Measurements from ENCODE around the gene PPIF. TPM values are rescaled to one million over a fixed set of nuclear protein-coding genes. Genes with fewer than 3 reads are reported as not detected.
"Not testable (repeated sequence)": the region's sequence is repeated elsewhere in the genome, so short reads cannot be mapped to it uniquely, and the experiment has no call there.

The PPIF gene
- total RNA-seq, 1 donor from 2014 or later = 161 TPM

- Mint-ChIP-seq H3K4me3 (peak overlapping the region; percentile 56), H3K36me3 (ENCODE audit: low read depth) (peaks cover 5% of the 10 kb centered on the region), H3K4me1 (peaks cover 57% of the 10 kb centered on the region), H3K27me3 (no peaks in the 10 kb centered on the region), H3K27ac (peak overlapping the region; percentile 95), H3K9me3 (peaks cover 9% of the 10 kb centered on the region)
- intact Hi-C loops (cut with micrococcal nuclease) = loop anchor here (1.0 to 10.0 kb wide), 7 partner anchors 8 to 754 kb away; partner anchors contain the start of genes PPIF and ZMIZ1
- DNase-seq = no peak
These were observed 16.0 kb upstream of the PPIF start for GRCh38 chr10:79331226-79331625.

GRCh38 chr10:79331709-79332108 is 15.6 kb upstream of the PPIF start:
- peak overlapping the region; percentile 95 for H3K27ac Mint-ChIP-seq
- intact Hi-C loops (cut with micrococcal nuclease) = loop anchor here (1.0 to 10.0 kb wide), 7 partner anchors 8 to 754 kb away; partner anchors contain the start of genes PPIF and ZMIZ1
- peaks cover 9% of the 10 kb centered on the region for H3K9me3 Mint-ChIP-seq
- peak; percentile 95 for DNase-seq
- H3K4me3 Mint-ChIP-seq = peak overlapping the region; percentile 56
- H3K27me3 Mint-ChIP-seq = no peaks in the 10 kb centered on the region
- H3K4me1 Mint-ChIP-seq = peaks cover 57% of the 10 kb centered on the region
- peaks cover 5% of the 10 kb centered on the region for H3K36me3 Mint-ChIP-seq (ENCODE audit: low read depth)

DNA sequence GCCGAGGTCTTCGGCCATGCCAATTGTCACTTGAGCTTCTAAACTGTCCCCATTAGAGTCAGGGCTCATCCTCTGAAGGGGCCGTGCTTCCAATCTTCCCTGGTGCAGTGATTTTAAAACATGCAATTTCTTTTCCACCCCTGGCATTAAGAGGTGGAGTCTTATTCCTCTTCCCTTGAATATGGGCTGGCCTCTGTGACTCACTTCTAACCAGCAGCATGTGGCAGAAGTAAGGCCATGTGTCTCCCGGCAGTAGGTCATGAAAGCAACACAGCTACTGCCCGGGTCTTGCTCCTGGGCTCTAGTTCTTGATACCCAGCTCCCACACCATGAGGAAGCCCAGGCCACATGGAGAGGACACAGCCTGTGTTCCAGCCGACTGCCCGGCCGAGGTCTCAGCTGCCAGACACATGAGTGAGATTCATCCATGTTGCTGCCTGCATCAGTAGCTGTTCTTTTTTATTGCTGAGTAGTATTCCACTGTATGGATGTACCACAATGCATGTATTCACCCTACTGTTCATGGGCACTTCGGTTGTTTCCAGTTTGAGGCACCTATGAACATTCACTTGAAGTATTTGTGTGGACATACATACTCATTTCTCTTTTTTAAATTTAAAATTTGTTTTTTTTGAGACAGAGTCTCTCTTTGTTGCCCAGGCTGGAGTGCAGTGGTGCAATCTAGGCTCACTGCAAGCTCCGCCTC is 14.5 kb upstream of the PPIF start:
- H3K27ac Mint-ChIP-seq = peak overlapping the region; percentile 91
- peaks cover 13% of the 10 kb centered on the region for H3K9me3 Mint-ChIP-seq
- peaks cover 56% of the 10 kb centered on the region for H3K4me1 Mint-ChIP-seq
- not testable (repeated sequence) for H3K36me3 Mint-ChIP-seq (ENCODE audit: low read depth); H3K4me3 Mint-ChIP-seq; H3K27me3 Mint-ChIP-seq; DNase-seq
- intact Hi-C loops (cut with micrococcal nuclease) = loop anchor here (5.0 to 10.0 kb wide), 2 partner anchors 268 to 755 kb away; partner anchors contain the start of gene ZMIZ1

DNA sequence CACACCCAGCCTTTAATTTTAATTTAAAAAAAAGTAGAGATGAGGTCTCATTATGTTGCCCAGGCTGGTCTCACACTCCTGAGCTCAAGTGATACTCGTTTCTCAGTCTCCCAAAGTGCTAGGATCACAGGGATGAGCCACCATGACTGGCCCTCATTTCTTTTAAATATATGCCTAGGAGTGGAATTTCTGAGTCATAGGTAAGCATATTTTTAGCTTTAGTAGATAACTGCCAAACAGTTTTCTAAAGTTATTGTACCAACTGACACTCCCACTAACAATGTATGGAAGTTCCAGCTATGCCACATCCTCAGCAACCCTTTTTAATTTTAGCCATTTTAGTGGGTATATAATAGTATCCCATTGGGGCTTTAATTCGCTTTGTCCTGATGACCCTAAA is 13.8 kb upstream of the PPIF start:
- no peaks in the 10 kb centered on the region for H3K27me3 Mint-ChIP-seq
- peaks cover 7% of the 10 kb centered on the region for H3K36me3 Mint-ChIP-seq (ENCODE audit: low read depth)
- DNase-seq = no peak
- intact Hi-C loops (cut with micrococcal nuclease) = loop anchor here (5.0 to 10.0 kb wide), 2 partner anchors 269 to 756 kb away; partner anchors contain the start of gene ZMIZ1
- H3K4me3 Mint-ChIP-seq = no peak overlapping the region
- H3K27ac Mint-ChIP-seq = peak overlapping the region; percentile 91
- H3K9me3 Mint-ChIP-seq = peaks cover 13% of the 10 kb centered on the region
- peaks cover 55% of the 10 kb centered on the region for H3K4me1 Mint-ChIP-seq

GRCh38 chr10:79334573-79334972 is 12.7 kb upstream of the PPIF start:
- peaks cover 48% of the 10 kb centered on the region for H3K4me1 Mint-ChIP-seq
- no peak for DNase-seq
- intact Hi-C loops (cut with micrococcal nuclease) = loop anchor here (5.0 to 10.0 kb wide), 2 partner anchors 270 to 757 kb away; partner anchors contain the start of gene ZMIZ1
- H3K36me3 Mint-ChIP-seq (ENCODE audit: low read depth) = peaks cover 7% of the 10 kb centered on the region
- no peak overlapping the region for H3K4me3 Mint-ChIP-seq
- H3K27me3 Mint-ChIP-seq = no peaks in the 10 kb centered on the region
- H3K9me3 Mint-ChIP-seq = peaks cover 18% of the 10 kb centered on the region
- peak overlapping the region; percentile 91 for H3K27ac Mint-ChIP-seq

DNA sequence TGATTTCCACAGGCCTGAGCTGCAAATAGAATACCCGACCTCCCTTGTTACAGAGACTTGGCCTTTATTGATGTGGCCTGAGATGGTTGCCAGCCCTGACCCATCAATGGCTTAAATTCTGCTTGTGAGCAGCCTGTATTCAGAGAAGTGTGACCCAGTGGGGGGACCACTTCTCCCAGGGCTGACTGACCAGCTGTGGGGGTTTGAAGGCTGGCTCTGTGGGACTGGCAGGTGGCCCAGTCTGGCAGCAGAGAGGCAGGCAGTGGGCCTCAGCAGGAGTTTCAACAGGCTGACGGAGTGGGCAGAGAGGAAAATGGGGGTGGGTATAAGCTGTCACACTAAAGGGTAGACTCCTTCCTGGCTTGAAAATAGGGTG is 12.2 kb upstream of the PPIF start:
- intact Hi-C loops (cut with micrococcal nuclease) = loop anchor here (10.0 kb wide), 1 partner anchor 270 kb away; the partner anchor contains the start of gene ZMIZ1
- peak overlapping the region; percentile 91 for H3K27ac Mint-ChIP-seq
- no peak overlapping the region for H3K4me3 Mint-ChIP-seq
- H3K4me1 Mint-ChIP-seq = peaks cover 44% of the 10 kb centered on the region
- peaks cover 18% of the 10 kb centered on the region for H3K9me3 Mint-ChIP-seq
- peaks cover 7% of the 10 kb centered on the region for H3K36me3 Mint-ChIP-seq (ENCODE audit: low read depth)
- no peak for DNase-seq
- no peaks in the 10 kb centered on the region for H3K27me3 Mint-ChIP-seq

- peaks cover 18% of the 10 kb centered on the region for H3K9me3 Mint-ChIP-seq
- intact Hi-C loops (cut with micrococcal nuclease) = loop anchor here (10.0 kb wide), 1 partner anchor 271 kb away; the partner anchor contains the start of gene ZMIZ1
- H3K36me3 Mint-ChIP-seq (ENCODE audit: low read depth) = peaks cover 7% of the 10 kb centered on the region
- DNase-seq = no peak
- peaks cover 44% of the 10 kb centered on the region for H3K4me1 Mint-ChIP-seq
- H3K4me3 Mint-ChIP-seq = no peak overlapping the region
- no peaks in the 10 kb centered on the region for H3K27me3 Mint-ChIP-seq
- H3K27ac Mint-ChIP-seq = peak overlapping the region; percentile 73
These were observed 11.6 kb upstream of the PPIF start for GRCh38 chr10:79335470-79336235.

DNA sequence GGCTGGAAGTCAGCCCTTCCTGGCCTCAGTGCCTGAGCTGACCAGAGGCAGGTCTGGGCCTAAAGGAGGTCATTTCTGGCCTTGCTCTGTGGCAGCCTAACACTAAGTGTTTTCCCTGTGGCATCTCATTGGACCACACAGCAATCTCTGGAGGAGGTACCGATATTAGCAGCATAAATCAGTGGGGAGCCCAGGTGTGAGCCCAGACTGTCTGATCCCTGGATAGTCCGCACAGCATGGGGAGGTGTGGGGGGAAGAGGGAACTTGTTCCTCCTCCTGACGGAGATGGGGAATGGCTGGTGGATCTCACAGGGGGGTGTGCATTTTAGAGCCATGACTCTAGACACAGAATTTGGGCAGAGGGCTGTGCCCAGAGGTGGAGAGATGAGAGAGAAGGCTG is 11.0 kb upstream of the PPIF start:
- Mint-ChIP-seq H3K27me3 (no peaks in the 10 kb centered on the region), H3K36me3 (ENCODE audit: low read depth) (peaks cover 7% of the 10 kb centered on the region), H3K4me3 (no peak overlapping the region), H3K4me1 (peaks cover 37% of the 10 kb centered on the region), H3K27ac (peak overlapping the region; percentile 69), H3K9me3 (peaks cover 18% of the 10 kb centered on the region)
- intact Hi-C loops (cut with micrococcal nuclease) = loop anchor here (10.0 kb wide), 1 partner anchor 271 kb away; the partner anchor contains the start of gene ZMIZ1
- no peak for DNase-seq

DNA sequence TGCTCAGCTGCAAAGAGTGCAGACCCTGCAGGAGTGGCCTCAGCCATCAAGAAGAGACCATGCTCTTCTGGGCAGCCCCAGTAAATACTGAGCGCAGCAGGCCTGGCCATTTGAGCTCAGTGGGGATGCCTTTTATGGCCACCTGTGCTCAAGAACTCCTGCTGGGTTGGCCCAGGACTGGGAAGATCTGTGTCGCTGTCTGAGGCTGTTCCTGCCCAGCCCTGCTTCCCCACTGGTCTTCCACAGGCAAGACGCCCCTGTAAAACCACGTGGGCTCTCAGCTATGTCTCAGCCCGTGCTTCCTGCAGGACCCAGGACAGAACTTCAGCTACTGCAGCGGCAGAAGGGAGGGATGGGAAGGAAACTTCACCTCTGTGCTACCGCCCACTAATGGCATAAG is 10.5 kb upstream of the PPIF start:
- H3K4me3 Mint-ChIP-seq = no peak overlapping the region
- no peaks in the 10 kb centered on the region for H3K27me3 Mint-ChIP-seq

DNA sequence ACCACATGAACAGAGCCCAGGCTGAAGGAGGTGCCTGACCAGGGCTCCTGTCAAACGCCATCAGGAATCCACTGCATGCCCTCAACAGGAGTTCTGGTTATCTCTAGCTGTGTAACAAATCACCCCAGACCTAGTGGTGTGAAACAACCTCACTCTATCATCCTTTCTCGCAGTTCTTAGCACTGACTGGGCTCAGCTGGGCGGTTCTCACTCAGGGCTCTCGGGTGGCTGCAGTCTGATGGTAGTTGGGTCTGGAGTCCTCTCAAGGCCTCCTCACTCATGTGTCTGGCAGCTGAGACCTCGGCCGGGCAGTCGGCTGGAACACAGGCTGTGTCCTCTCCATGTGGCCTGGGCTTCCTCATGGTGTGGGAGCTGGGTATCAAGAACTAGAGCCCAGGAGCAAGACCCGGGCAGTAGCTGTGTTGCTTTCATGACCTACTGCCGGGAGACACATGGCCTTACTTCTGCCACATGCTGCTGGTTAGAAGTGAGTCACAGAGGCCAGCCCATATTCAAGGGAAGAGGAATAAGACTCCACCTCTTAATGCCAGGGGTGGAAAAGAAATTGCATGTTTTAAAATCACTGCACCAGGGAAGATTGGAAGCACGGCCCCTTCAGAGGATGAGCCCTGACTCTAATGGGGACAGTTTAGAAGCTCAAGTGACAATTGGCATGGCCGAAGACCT is 9.3 kb upstream of the PPIF start:
- H3K27ac Mint-ChIP-seq; H3K27me3 Mint-ChIP-seq; H3K4me3 Mint-ChIP-seq; DNase-seq; H3K36me3 Mint-ChIP-seq (ENCODE audit: low read depth): not testable (repeated sequence)
- intact Hi-C loops (cut with micrococcal nuclease) = loop anchor here (10.0 kb wide), 1 partner anchor 273 kb away; the partner anchor contains the start of gene ZMIZ1
- Mint-ChIP-seq H3K9me3 (peaks cover 15% of the 10 kb centered on the region), H3K4me1 (peaks cover 32% of the 10 kb centered on the region)

More for the DNA sequence above, 10.5 kb upstream of the PPIF start:
- Mint-ChIP-seq H3K9me3 (peaks cover 18% of the 10 kb centered on the region), H3K4me1 (peaks cover 33% of the 10 kb centered on the region), H3K36me3 (ENCODE audit: low read depth) (peaks cover 7% of the 10 kb centered on the region), H3K27ac (no peak overlapping the region)
- no peak for DNase-seq
- intact Hi-C loops (cut with micrococcal nuclease) = loop anchor here (10.0 kb wide), 1 partner anchor 272 kb away; the partner anchor contains the start of gene ZMIZ1

GRCh38 chr10:79339266-79339665 is 8.0 kb upstream of the PPIF start:
- peak overlapping the region; percentile 21 for H3K27ac Mint-ChIP-seq
- peaks cover 2% of the 10 kb centered on the region for H3K36me3 Mint-ChIP-seq (ENCODE audit: low read depth)

DNA sequence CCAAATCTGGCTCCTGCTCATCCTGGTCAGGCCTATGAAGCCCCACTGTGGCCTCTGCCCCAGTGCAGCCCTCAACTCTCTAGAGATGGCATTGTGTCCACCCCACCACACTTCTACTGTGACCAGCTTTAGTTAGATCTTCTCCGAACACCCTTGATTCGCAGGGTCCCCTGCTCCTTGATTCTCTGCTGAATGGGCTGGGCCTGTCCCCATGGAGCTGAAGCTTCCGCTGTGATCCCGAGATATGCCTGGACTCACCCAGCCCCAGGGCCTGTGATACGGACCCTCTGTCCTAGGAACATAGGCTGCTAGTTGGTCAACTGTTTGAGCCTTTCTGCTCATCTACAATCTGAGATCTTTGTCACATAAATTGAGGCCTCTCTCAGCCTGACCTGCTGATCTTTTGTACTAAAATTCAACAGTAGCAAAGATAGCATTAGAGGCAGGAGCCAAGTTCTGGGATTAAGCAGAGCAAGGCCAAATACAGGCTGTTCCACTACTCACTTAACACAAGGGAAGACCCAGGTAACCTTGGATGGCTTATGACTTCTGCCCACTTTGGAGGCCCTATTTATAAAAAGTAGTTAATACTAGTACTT is 6.5 kb upstream of the PPIF start:
- Mint-ChIP-seq H3K27ac (no peak overlapping the region), H3K36me3 (ENCODE audit: low read depth) (peaks cover 2% of the 10 kb centered on the region), H3K9me3 (peaks cover 9% of the 10 kb centered on the region), H3K27me3 (no peaks in the 10 kb centered on the region), H3K4me3 (no peak overlapping the region), H3K4me1 (peaks cover 27% of the 10 kb centered on the region)
- intact Hi-C loops (cut with micrococcal nuclease) = loop anchor here (10.0 kb wide), 1 partner anchor 366 kb away; no protein-coding TSS in a partner anchor
- no peak for DNase-seq

More at GRCh38 chr10:79339266-79339665, 8.0 kb upstream of the PPIF start:
- no peak for DNase-seq
- Mint-ChIP-seq H3K9me3 (peaks cover 9% of the 10 kb centered on the region), H3K27me3 (no peaks in the 10 kb centered on the region), H3K4me3 (no peak overlapping the region), H3K4me1 (peaks cover 32% of the 10 kb centered on the region)
- intact Hi-C loops (cut with micrococcal nuclease) = loop anchor here (10.0 kb wide), 1 partner anchor 274 kb away; the partner anchor contains the start of gene ZMIZ1

DNA sequence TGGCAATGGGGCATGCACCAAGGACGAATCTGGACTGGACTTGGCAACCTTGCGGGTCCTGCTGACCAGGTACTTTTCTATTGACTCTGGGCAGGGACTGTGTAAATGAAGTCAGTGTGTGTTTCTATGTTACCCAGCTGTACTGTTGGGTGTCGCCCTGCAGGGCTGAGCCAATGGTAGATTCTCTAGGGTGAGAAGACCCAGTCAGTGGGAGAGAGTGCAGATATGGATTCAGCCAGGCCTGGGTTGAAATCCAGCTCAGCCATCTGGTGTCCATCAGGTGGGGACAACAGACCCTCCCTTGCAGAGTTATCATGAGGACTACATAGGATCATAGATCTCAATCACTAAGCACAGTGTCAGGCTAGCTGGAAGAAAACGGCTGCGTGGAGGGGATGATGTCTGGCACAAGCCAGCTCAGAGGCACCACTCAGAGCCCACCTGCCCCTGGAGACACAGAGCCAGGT is 4.9 kb upstream of the PPIF start:
- Mint-ChIP-seq H3K36me3 (ENCODE audit: low read depth) (no peaks in the 10 kb centered on the region), H3K4me3 (no peak overlapping the region), H3K4me1 (peaks cover 28% of the 10 kb centered on the region), H3K9me3 (peaks cover 5% of the 10 kb centered on the region), H3K27me3 (no peaks in the 10 kb centered on the region), H3K27ac (no peak overlapping the region)
- intact Hi-C loops (cut with micrococcal nuclease) = loop anchor here (10.0 kb wide), 1 partner anchor 368 kb away; no protein-coding TSS in a partner anchor
- DNase-seq = no peak
